ENCODE measurements around the gene FKBP5. TPM values are rescaled to one million over a fixed set of nuclear protein-coding genes. Genes with fewer than 3 reads are reported as not detected.
"Not testable (repeated sequence)": the region's sequence is repeated elsewhere in the genome, so short reads cannot be mapped to it uniquely, and the experiment has no call there.

Gene FKBP5
- polyA plus RNA-seq, 1 donor from 2014 or later, result 1.2 TPM

DNA sequence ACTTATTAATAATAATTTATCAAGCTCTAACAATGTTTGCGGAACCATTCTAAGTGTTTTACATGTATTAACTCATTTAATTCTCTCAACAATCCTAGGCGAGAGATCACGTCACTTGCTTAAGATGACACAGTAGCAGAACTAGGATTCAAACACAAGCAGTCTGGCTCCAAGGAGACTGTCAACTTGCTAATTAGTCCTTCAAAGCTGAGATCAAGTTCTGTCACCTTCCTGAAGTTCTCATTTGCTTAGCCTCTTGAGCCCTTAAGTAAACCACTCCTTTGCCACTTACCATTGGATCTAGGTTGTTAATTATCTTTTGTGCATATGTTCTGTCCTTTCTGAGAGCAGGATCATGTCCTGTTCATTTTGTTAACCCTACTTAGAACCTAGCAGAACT, 14.1 kb downstream of the FKBP5 start:
- Histone ChIP-seq H3K9me3 (ENCODE audit: low read length) (no peaks in the 10 kb centered on the region), H3K9ac (ENCODE audit: low read length) (no peak overlapping the region), H3K36me3 (ENCODE audit: insufficient read depth, low read length) (no peaks in the 10 kb centered on the region), H4K20me1 (ENCODE audit: insufficient read depth) (no peaks in the 10 kb centered on the region), H3F3A (ENCODE audit: insufficient read depth, low read length, poor library complexity, severe bottlenecking) (no peaks in the 10 kb centered on the region), H3K27ac (ENCODE audit: low read length) (no peak overlapping the region), H2AFZ (ENCODE audit: low read depth, low read length) (no peak overlapping the region), H3K79me2 (replicated peaks; ENCODE audit: insufficient read depth, low read length) (no peaks in the 10 kb centered on the region), H3K4me3 (ENCODE audit: low read length) (no peak overlapping the region), H3K4me2 (ENCODE audit: low read length) (no peak overlapping the region), H3K9me2 (ENCODE audit: insufficient read depth, low read length) (no peaks in the 10 kb centered on the region), H3K27me3 (ENCODE audit: insufficient read depth, low read depth, low read length) (no peaks in the 10 kb centered on the region)
- TF ChIP-seq POLR2AphosphoS5 (IDR thresholded peaks at IDR 0.05) (no peak), SMC3 (conservative IDR thresholded peaks at IDR 0.05; ENCODE audit: poor library complexity) (no peak), RAD21 (conservative IDR thresholded peaks at IDR 0.05) (no peak), EP300 (conservative IDR thresholded peaks at IDR 0.05; ENCODE audit: poor library complexity, severe bottlenecking) (no peak), TAF1 (IDR thresholded peaks at IDR 0.05; ENCODE audit: low read depth) (no peak), EZH2 (IDR thresholded peaks at IDR 0.05; ENCODE audit: borderline replicate concordance, insufficient read depth, low read length, poor library complexity, severe bottlenecking) (no peak), MXI1 (conservative IDR thresholded peaks at IDR 0.05; ENCODE audit: poor library complexity, severe bottlenecking) (no peak)
- TF ChIP-seq, protein P1, sequence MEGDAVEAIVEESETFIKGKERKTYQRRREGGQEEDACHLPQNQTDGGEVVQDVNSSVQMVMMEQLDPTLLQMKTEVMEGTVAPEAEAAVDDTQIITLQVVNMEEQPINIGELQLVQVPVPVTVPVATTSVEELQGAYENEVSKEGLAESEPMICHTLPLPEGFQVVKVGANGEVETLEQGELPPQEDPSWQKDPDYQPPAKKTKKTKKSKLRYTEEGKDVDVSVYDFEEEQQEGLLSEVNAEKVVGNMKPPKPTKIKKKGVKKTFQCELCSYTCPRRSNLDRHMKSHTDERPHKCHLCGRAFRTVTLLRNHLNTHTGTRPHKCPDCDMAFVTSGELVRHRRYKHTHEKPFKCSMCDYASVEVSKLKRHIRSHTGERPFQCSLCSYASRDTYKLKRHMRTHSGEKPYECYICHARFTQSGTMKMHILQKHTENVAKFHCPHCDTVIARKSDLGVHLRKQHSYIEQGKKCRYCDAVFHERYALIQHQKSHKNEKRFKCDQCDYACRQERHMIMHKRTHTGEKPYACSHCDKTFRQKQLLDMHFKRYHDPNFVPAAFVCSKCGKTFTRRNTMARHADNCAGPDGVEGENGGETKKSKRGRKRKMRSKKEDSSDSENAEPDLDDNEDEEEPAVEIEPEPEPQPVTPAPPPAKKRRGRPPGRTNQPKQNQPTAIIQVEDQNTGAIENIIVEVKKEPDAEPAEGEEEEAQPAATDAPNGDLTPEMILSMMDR (IDR thresholded peaks at IDR 0.05; ENCODE audit: poor library complexity, severe bottlenecking), result no peak
- TF ChIP-seq, protein P2, sequence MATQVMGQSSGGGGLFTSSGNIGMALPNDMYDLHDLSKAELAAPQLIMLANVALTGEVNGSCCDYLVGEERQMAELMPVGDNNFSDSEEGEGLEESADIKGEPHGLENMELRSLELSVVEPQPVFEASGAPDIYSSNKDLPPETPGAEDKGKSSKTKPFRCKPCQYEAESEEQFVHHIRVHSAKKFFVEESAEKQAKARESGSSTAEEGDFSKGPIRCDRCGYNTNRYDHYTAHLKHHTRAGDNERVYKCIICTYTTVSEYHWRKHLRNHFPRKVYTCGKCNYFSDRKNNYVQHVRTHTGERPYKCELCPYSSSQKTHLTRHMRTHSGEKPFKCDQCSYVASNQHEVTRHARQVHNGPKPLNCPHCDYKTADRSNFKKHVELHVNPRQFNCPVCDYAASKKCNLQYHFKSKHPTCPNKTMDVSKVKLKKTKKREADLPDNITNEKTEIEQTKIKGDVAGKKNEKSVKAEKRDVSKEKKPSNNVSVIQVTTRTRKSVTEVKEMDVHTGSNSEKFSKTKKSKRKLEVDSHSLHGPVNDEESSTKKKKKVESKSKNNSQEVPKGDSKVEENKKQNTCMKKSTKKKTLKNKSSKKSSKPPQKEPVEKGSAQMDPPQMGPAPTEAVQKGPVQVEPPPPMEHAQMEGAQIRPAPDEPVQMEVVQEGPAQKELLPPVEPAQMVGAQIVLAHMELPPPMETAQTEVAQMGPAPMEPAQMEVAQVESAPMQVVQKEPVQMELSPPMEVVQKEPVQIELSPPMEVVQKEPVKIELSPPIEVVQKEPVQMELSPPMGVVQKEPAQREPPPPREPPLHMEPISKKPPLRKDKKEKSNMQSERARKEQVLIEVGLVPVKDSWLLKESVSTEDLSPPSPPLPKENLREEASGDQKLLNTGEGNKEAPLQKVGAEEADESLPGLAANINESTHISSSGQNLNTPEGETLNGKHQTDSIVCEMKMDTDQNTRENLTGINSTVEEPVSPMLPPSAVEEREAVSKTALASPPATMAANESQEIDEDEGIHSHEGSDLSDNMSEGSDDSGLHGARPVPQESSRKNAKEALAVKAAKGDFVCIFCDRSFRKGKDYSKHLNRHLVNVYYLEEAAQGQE (IDR thresholded peaks at IDR 0.05; ENCODE audit: borderline replicate concordance), result no peak

DNA sequence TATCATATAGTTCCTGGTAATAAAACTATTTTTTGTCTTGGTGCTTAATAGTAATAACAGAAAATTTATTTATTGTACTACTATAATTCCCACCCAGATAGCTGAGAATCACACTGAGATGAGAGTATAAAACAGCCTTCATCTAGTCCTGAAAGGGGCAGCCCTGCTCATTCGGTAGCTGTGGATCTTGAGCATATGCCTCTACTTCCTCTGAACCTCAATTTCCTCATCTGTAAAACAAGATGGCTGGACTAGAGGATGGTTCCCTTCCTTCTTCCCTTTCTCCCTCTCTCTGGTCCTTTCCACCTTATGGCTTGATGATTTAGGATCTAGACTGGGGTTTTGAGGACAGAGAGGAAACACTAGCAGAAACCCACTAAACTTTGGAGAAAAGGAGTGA, 15.0 kb downstream of the FKBP5 start:
- Histone ChIP-seq H3K36me3 (ENCODE audit: insufficient read depth, low read length) (no peaks in the 10 kb centered on the region), H3F3A (ENCODE audit: insufficient read depth, low read length, poor library complexity, severe bottlenecking) (no peaks in the 10 kb centered on the region), H2AFZ (ENCODE audit: low read depth, low read length) (no peak overlapping the region), H3K9me2 (ENCODE audit: insufficient read depth, low read length) (no peaks in the 10 kb centered on the region), H4K20me1 (ENCODE audit: insufficient read depth) (no peaks in the 10 kb centered on the region), H3K27ac (ENCODE audit: low read length) (no peak overlapping the region), H3K4me2 (ENCODE audit: low read length) (no peak overlapping the region), H3K4me3 (ENCODE audit: low read length) (no peak overlapping the region), H3K79me2 (replicated peaks; ENCODE audit: insufficient read depth, low read length) (no peaks in the 10 kb centered on the region), H3K27me3 (ENCODE audit: insufficient read depth, low read depth, low read length) (no peaks in the 10 kb centered on the region), H3K9ac (ENCODE audit: low read length) (no peak overlapping the region), H3K9me3 (ENCODE audit: low read length) (no peaks in the 10 kb centered on the region)
- TF ChIP-seq TAF1 (IDR thresholded peaks at IDR 0.05; ENCODE audit: low read depth) (no peak), SMC3 (conservative IDR thresholded peaks at IDR 0.05; ENCODE audit: poor library complexity) (no peak), POLR2AphosphoS5 (IDR thresholded peaks at IDR 0.05) (no peak)
- TF ChIP-seq, protein P2 (IDR thresholded peaks at IDR 0.05; ENCODE audit: borderline replicate concordance), result no peak

DNA sequence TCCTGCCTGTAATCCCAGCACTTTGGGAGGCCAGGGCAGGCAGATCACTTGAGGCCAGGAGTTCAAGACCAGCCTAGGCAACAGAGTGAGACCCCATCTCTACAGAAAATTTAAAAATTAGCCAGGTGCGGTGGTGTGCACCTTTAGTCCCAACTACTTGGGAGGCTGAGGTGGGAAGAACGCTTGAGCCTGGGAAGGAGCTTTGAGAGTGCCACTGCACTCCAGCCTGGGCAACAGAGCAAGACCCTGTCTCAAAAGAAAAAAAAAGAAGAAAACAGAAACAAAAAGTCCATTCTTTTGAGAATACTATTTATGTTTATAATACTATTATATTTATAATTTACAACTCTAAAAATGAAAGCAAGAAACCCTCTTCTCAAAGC, 15.4 kb downstream of the FKBP5 start:
- H3K9ac ChIP-seq (ENCODE audit: low read length); H3K36me3 ChIP-seq (ENCODE audit: insufficient read depth, low read length); H3K27me3 ChIP-seq (ENCODE audit: insufficient read depth, low read depth, low read length); H4K20me1 ChIP-seq (ENCODE audit: insufficient read depth); H3K4me2 ChIP-seq (ENCODE audit: low read length); H2AFZ ChIP-seq (ENCODE audit: low read depth, low read length); H3K9me2 ChIP-seq (ENCODE audit: insufficient read depth, low read length); H3K79me2 ChIP-seq (replicated peaks; ENCODE audit: insufficient read depth, low read length); H3K27ac ChIP-seq (ENCODE audit: low read length); H3K4me3 ChIP-seq (ENCODE audit: low read length); H3K9me3 ChIP-seq (ENCODE audit: low read length); H3F3A ChIP-seq (ENCODE audit: insufficient read depth, low read length, poor library complexity, severe bottlenecking): not testable (repeated sequence)

DNA sequence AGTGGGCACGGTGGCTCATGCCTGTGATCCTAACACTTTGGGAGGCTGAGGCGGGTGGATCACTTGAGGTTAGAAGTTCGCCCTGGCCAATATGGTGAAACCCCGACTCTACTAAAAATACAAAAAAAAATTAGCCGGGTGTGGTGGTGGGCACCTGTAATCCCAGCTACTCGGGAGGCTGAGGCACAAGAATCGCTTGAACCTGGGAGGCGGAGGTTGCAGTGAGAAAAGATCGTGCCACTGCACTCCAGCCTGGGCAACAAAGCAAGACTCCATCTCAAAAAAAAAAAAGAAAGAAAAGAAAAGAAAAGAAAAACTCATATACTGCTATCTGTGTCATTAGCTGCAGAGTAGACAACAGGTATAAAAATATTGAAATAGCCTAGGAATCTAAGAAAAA, 18.3 kb downstream of the FKBP5 start:
- not testable (repeated sequence) for H3K4me2 ChIP-seq (ENCODE audit: low read length); H2AFZ ChIP-seq (ENCODE audit: low read depth, low read length); H3K27me3 ChIP-seq (ENCODE audit: insufficient read depth, low read depth, low read length); H3K9me3 ChIP-seq (ENCODE audit: low read length); H3K27ac ChIP-seq (ENCODE audit: low read length); H3K4me3 ChIP-seq (ENCODE audit: low read length); H3K36me3 ChIP-seq (ENCODE audit: insufficient read depth, low read length); H3F3A ChIP-seq (ENCODE audit: insufficient read depth, low read length, poor library complexity, severe bottlenecking); H3K9ac ChIP-seq (ENCODE audit: low read length); H3K9me2 ChIP-seq (ENCODE audit: insufficient read depth, low read length); H3K79me2 ChIP-seq (replicated peaks; ENCODE audit: insufficient read depth, low read length); H4K20me1 ChIP-seq (ENCODE audit: insufficient read depth)

Measured in neural cell (in vitro differentiated cells).